ENCODE results near the gene TMOD1. TPM values are rescaled to one million over a fixed set of nuclear protein-coding genes. Genes with fewer than 3 reads are reported as not detected.

The TMOD1 gene
- total RNA-seq, 1 donor from 2014 or later, result 21.1 TPM

- no peak overlapping the region for H3K4me3 ChIP-seq
- TF ChIP-seq POLR2A (IDR thresholded peaks at IDR 0.05) (no peak), CTCF (IDR thresholded peaks at IDR 0.05) (no peak), POLR2AphosphoS5 (IDR thresholded peaks at IDR 0.05; ENCODE audit: insufficient read depth in 1 of 2, low read depth in 1 of 2) (no peak)
- no peaks in the 10 kb centered on the region for H3K27me3 ChIP-seq
- peaks cover 0 to 8% of the 10 kb centered on the region in 2 donors for H3K36me3 ChIP-seq
- H3K27ac ChIP-seq, result no peak overlapping the region
- DNase-seq (ENCODE audit: extremely low spot score in 2 of 2), result peak in 1 of 2 donors; percentile 69
- no peaks in the 10 kb centered on the region for H3K9me3 ChIP-seq
- H3K4me1 ChIP-seq, result peaks cover 7% of the 10 kb centered on the region
- intact Hi-C loops (cut with DNase I), result loop anchor here (10.0 kb wide), 1 partner anchor 87 kb away; the partner anchor contains the start of gene TMOD1
Observed at GRCh38 chr9:97591535-97591934, 90.1 kb downstream of the TMOD1 start.

GRCh38 chr9:97592126-97592525, 90.7 kb downstream of the TMOD1 start:
- TF ChIP-seq POLR2A (IDR thresholded peaks at IDR 0.05), result no peak
- TF ChIP-seq POLR2AphosphoS5 (IDR thresholded peaks at IDR 0.05; ENCODE audit: insufficient read depth in 1 of 2, low read depth in 1 of 2), result no peak
- TF ChIP-seq CTCF (IDR thresholded peaks at IDR 0.05), result no peak
- H3K36me3 ChIP-seq, result peaks cover 0 to 8% of the 10 kb centered on the region in 2 donors
- intact Hi-C loops (cut with DNase I), result loop anchor here (10.0 kb wide), 1 partner anchor 87 kb away; the partner anchor contains the start of gene TMOD1
- H3K4me3 ChIP-seq, result no peak overlapping the region
- H3K9me3 ChIP-seq, result no peaks in the 10 kb centered on the region
- no peak for DNase-seq (ENCODE audit: extremely low spot score in 2 of 2)
- no peaks in the 10 kb centered on the region for H3K27me3 ChIP-seq
- H3K4me1 ChIP-seq, result peaks cover 13% of the 10 kb centered on the region
- no peak overlapping the region for H3K27ac ChIP-seq

GRCh38 chr9:97593960-97594359, 92.5 kb downstream of the TMOD1 start:
- Histone ChIP-seq H3K27ac (peak overlapping the region; percentile 28), H3K9me3 (no peaks in the 10 kb centered on the region), H3K36me3 (peaks cover 0 to 8% of the 10 kb centered on the region in 2 donors), H3K4me1 (peaks cover 26% of the 10 kb centered on the region), H3K4me3 (no peak overlapping the region), H3K27me3 (no peaks in the 10 kb centered on the region)
- TF ChIP-seq CTCF (IDR thresholded peaks at IDR 0.05) (no peak), POLR2AphosphoS5 (IDR thresholded peaks at IDR 0.05; ENCODE audit: insufficient read depth in 1 of 2, low read depth in 1 of 2) (no peak), POLR2A (IDR thresholded peaks at IDR 0.05) (no peak)
- DNase-seq (ENCODE audit: extremely low spot score in 2 of 2), result no peak
- intact Hi-C loops (cut with DNase I), result loop anchor here (10.0 kb wide), 1 partner anchor 89 kb away; the partner anchor contains the start of gene TMOD1

- H3K36me3 ChIP-seq, result peaks cover 0 to 8% of the 10 kb centered on the region in 2 donors
- TF ChIP-seq CTCF (IDR thresholded peaks at IDR 0.05), result no peak
- no peak for TF ChIP-seq POLR2AphosphoS5 (IDR thresholded peaks at IDR 0.05; ENCODE audit: insufficient read depth in 1 of 2, low read depth in 1 of 2)
- no peak for TF ChIP-seq POLR2A (IDR thresholded peaks at IDR 0.05)
- H3K4me1 ChIP-seq, result peaks cover 26% of the 10 kb centered on the region
- intact Hi-C loops (cut with DNase I), result loop anchor here (10.0 kb wide), 1 partner anchor 90 kb away; the partner anchor contains the start of gene TMOD1
- no peaks in the 10 kb centered on the region for H3K9me3 ChIP-seq
- H3K27ac ChIP-seq, result no peak overlapping the region
- no peak overlapping the region for H3K4me3 ChIP-seq
- no peak for DNase-seq (ENCODE audit: extremely low spot score in 2 of 2)
- H3K27me3 ChIP-seq, result no peaks in the 10 kb centered on the region
Observed at GRCh38 chr9:97594381-97594921, 93.0 kb downstream of the TMOD1 start.

- no peaks in the 10 kb centered on the region for H3K9me3 ChIP-seq
- H3K4me1 ChIP-seq, result peaks cover 26% of the 10 kb centered on the region
- H3K27ac ChIP-seq, result peak overlapping the region; percentile 66
- no peak for DNase-seq (ENCODE audit: extremely low spot score in 2 of 2)
- H3K4me3 ChIP-seq, result no peak overlapping the region
- TF ChIP-seq POLR2AphosphoS5 (IDR thresholded peaks at IDR 0.05; ENCODE audit: insufficient read depth in 1 of 2, low read depth in 1 of 2) (no peak), POLR2A (IDR thresholded peaks at IDR 0.05) (no peak), CTCF (IDR thresholded peaks at IDR 0.05) (no peak)
- intact Hi-C loops (cut with DNase I), result loop anchor here (5.0 to 10.0 kb wide), 2 partner anchors 35 to 92 kb away; partner anchors contain the start of gene TMOD1
- H3K27me3 ChIP-seq, result no peaks in the 10 kb centered on the region
- H3K36me3 ChIP-seq, result peaks cover 0 to 24% of the 10 kb centered on the region in 2 donors
Observed at GRCh38 chr9:97596906-97597305, 95.4 kb downstream of the TMOD1 start.

All from vagina (tissue), 2 donors.